Stomach (tissue), 4 donors: ENCODE results near the gene ORM1.

Experiments used
- CTCF ChIP-seq, 7 experiments: fragments of 450-650 bp in 4 of 7; fragments of 200-600 bp in 3 of 7; sonication (generic) in 3 of 7; IDR thresholded peaks; one replicate each; pipeline ENCODE4 v1.5.1; 2016 to 2019; ENCODE audit warnings: antibody characterized with exemption in 7 of 7, control low read depth in 2 of 7, mild to moderate bottlenecking in 1 of 7
- EP300 ChIP-seq: sonication (generic); formaldehyde crosslinking; IDR thresholded peaks from one replicate; pipeline ENCODE4 v1.6.1; 2017; ENCODE audit warnings: antibody characterized with exemption
- POLR2A ChIP-seq, 4 donors: fragments of 450-650 bp; IDR thresholded peaks; one replicate each; pipeline ENCODE4 v1.6.1; 2016; ENCODE audit warnings: antibody characterized with exemption in 4 of 4, control low read depth in 2 of 4, mild to moderate bottlenecking in 1 of 4, moderate library complexity in 1 of 4

- TF ChIP-seq POLR2A (IDR thresholded peaks at IDR 0.05) (no peak), EP300 (no peak), CTCF (IDR thresholded peaks at IDR 0.05) (no peak)
These were observed 43.2 kb upstream of the ORM1 start for GRCh38 chr9:114279693-114280092.
